H1 (cell line): ENCODE measurements around the gene DSCAM. TPM values are rescaled to one million over a fixed set of nuclear protein-coding genes. Genes with fewer than 3 reads are reported as not detected.

Experiments used
- ATF2 ChIP-seq: IDR thresholded peaks from 2 replicates; pipeline ENCODE4 v1.6.1; 2012; ENCODE audit warnings: low read length, inconsistent platforms
- GTF2F1 ChIP-seq: IDR thresholded peaks from 2 replicates; pipeline ENCODE4 v1.6.1; 2012; ENCODE audit warnings: low read depth, low read length, improper control_type of control experiment, borderline replicate concordance
- RBBP5 ChIP-seq: IDR thresholded peaks from 2 replicates; pipeline ENCODE4 v1.7.1; 2012; ENCODE audit warnings: low read depth, mild to moderate bottlenecking, inconsistent platforms, low read length, moderate library complexity, borderline replicate concordance
- SUZ12 ChIP-seq: fragments of 200-600 bp; sonication (generic); IDR thresholded peaks from 2 replicates; pipeline ENCODE4 v1.6.1; 2012; ENCODE audit warnings: mild to moderate bottlenecking, inconsistent platforms, low read length, moderate library complexity, mixed read lengths
- TAF1 ChIP-seq: IDR thresholded peaks from 2 replicates; pipeline ENCODE4 v1.6.1; 2011; ENCODE audit warnings: mild to moderate bottlenecking, low read depth, low read length
- TCF12 ChIP-seq: IDR thresholded peaks from 2 replicates; pipeline ENCODE4 v1.6.1; 2011; ENCODE audit warnings: low read depth, mild to moderate bottlenecking, low read length
- polyA plus RNA-seq, 7 experiments: library from polyadenylated mRNA; depleted of rRNA in 3 of 7; stranded (reverse) in 5 of 7; unstranded in 2 of 7; fragments of >200 nt in 5 of 7; fragments of 200-250 nt in 2 of 7; gene quantifications; 1 replicate in 5 of 7; 2 replicates in 1 of 7; 4 replicates in 1 of 7; pipeline versions ENCODE4 v1.2.1 to v1.2.3, GENCODE V29; 2011 to 2013; ENCODE audit warnings: missing spikeins in 2 of 7, mixed read lengths in 2 of 7
- total RNA-seq: library from RNA; stranded (reverse); fragmentation: NEBNext Ultra II Directional; extraction: Animal tissue kit (Norgen Biotek cat#: 25700); gene quantifications from 2 replicates; pipeline ENCODE4 v1.2.1, GENCODE V29; 2021

DSCAM gene
- total and polyA plus RNA-seq, 2 of the 8 experiments (the other 6 are each of a cell fraction or from before 2014, with no cell fraction given), result 0.02 to 0.15 TPM

GRCh38 chr21:40686526-40686925 lies 160.4 kb downstream of the DSCAM start (continued):
- TF ChIP-seq ATF2 (no peak), SUZ12 (no peak), TAF1 (no peak), GTF2F1 (no peak), RBBP5 (no peak), TCF12 (no peak)
